ENCODE measurements around the gene CIB2. TPM values are rescaled to one million over a fixed set of nuclear protein-coding genes. Genes with fewer than 3 reads are reported as not detected.

Gene CIB2
- total and polyA plus RNA-seq, 2 donors (not counting 1 experiment from before 2014, with no cell fraction given): 0.97 to 3.2 TPM

DNA sequence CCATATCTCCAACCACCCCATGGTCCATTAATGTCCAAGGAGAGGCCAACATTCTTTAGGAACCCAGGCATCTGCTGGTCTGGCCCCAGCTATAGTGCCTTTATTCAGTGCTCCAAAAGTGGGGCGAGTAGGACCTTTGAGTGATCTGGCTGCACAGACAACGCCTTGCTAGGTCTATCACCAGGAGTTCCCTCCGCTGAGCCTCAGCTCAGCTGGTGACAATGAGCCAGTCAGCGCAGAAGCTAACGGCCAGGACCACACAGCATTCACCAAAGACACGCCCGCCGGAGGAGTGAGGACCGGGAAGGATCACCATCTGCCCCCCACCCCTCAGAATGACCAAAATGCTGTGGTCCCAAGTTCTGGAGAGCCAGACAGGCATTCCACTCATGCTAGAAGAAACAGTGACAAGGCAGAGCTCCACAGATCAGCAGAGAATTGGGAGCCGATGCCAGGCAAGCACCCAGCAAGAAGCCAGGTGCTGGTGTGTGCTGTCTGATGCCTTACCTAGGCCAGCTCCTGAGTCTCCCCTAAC, 72.8 kb downstream of the CIB2 start:
- intact Hi-C loops (cut with micrococcal nuclease): loop anchor here (5.0 kb wide), 1 partner anchor 66 kb away; no protein-coding TSS in a partner anchor
- Histone ChIP-seq H3K36me3 (replicated peaks in 1 of 2; ENCODE audit: control extremely low read depth in 1 of 2, control insufficient read depth in 1 of 2, extremely low read depth in 1 of 2, insufficient read depth in 2 of 2, low read length in 1 of 2) (no peaks in the 10 kb centered on the region), H3K4me2 (replicated peaks; ENCODE audit: low read depth, low read length, poor library complexity, severe bottlenecking) (no peak overlapping the region), H2AFZ (ENCODE audit: insufficient read depth, low read depth, low read length, poor library complexity, severe bottlenecking) (no peak overlapping the region), H3K9me3 (ENCODE audit: control extremely low read depth in 1 of 3, control insufficient read depth in 2 of 3, insufficient read depth in 1 of 3, low read length in 2 of 3) (no peaks in the 10 kb centered on the region), H3K27ac (ENCODE audit: low read length in 2 of 2) (no peak overlapping the region), H3K79me2 (ENCODE audit: control insufficient read depth, insufficient read depth, low read length) (peaks cover 78% of the 10 kb centered on the region), H3K4me3 (ENCODE audit: control extremely low read depth in 1 of 5, extremely low read depth in 1 of 5, insufficient read depth in 1 of 5, low read depth in 2 of 5, low read length in 4 of 5) (no peak overlapping the region), H3K27me3 (replicated peaks in 1 of 4; ENCODE audit: control extremely low read depth in 1 of 4, control insufficient read depth in 3 of 4, insufficient read depth in 4 of 4, low read length in 3 of 4) (no peaks in the 10 kb centered on the region), H3K4me1 (ENCODE audit: control insufficient read depth in 2 of 2, insufficient read depth in 2 of 2, low read length in 2 of 2) (peaks cover 54 to 55% of the 10 kb centered on the region in 2 donors), H3K9ac (ENCODE audit: low read length) (no peak overlapping the region), H4K20me1 (ENCODE audit: control insufficient read depth, insufficient read depth, low read length, poor library complexity, severe bottlenecking) (no peaks in the 10 kb centered on the region)
- ATAC-seq (ENCODE audit: low read depth) (no peak), DNase-seq (no peak)
- CTCF ChIA-PET: interaction anchor here (2.0 to 5.0 kb wide), 3 partner anchors 8 to 50 kb away, joined by 5 to 19 read pairs (median 11); no protein-coding TSS in a partner anchor
- 90% methylated on average over 9 of the region's 10 CpGs for WGBS (ENCODE audit: insufficient coverage)
- Mint-ChIP-seq H3K4me3 (no peak overlapping the region), H3K9me3 (ENCODE audit: insufficient read depth) (no peaks in the 10 kb centered on the region), H3K27ac (peak overlapping the region; percentile 60), H3K4me1 (peaks cover 63% of the 10 kb centered on the region), H3K27me3 (no peaks in the 10 kb centered on the region)
- POLR2A ChIA-PET: interaction anchor here (0.9 kb wide), 1 partner anchor 14 kb away, joined by 3 read pairs; no protein-coding TSS in a partner anchor
- TF ChIP-seq EZH2 (IDR thresholded peaks at IDR 0.05; ENCODE audit: borderline replicate concordance, insufficient read depth, low read depth, low read length, poor library complexity, severe bottlenecking): no peak
- TF ChIP-seq, protein P1, sequence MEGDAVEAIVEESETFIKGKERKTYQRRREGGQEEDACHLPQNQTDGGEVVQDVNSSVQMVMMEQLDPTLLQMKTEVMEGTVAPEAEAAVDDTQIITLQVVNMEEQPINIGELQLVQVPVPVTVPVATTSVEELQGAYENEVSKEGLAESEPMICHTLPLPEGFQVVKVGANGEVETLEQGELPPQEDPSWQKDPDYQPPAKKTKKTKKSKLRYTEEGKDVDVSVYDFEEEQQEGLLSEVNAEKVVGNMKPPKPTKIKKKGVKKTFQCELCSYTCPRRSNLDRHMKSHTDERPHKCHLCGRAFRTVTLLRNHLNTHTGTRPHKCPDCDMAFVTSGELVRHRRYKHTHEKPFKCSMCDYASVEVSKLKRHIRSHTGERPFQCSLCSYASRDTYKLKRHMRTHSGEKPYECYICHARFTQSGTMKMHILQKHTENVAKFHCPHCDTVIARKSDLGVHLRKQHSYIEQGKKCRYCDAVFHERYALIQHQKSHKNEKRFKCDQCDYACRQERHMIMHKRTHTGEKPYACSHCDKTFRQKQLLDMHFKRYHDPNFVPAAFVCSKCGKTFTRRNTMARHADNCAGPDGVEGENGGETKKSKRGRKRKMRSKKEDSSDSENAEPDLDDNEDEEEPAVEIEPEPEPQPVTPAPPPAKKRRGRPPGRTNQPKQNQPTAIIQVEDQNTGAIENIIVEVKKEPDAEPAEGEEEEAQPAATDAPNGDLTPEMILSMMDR (IDR thresholded peaks at IDR 0.05): no peak

DNA sequence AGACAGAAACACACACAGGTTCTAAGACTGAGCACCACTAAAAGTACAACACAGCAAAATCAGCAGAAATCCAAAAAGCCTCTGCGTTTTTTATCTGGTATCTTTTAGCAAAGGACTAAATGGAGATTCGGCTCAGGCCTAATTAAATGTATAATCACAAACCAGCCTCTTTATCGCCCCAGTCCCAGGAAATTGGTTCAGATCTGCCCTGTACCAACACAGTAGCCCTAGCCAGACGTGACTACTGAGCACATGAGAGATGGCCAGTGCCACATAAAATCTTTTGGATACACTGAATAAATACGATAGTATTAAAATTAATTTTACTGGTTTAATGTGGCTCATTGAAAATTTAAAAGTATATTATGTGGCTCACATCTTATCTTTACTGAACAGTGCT, 73.4 kb downstream of the CIB2 start:
- H3K4me3 ChIP-seq (ENCODE audit: control extremely low read depth in 1 of 5, extremely low read depth in 1 of 5, insufficient read depth in 1 of 5, low read depth in 2 of 5, low read length in 4 of 5): no peak overlapping the region
- no peak overlapping the region for H2AFZ ChIP-seq (ENCODE audit: insufficient read depth, low read depth, low read length, poor library complexity, severe bottlenecking)
- ATAC-seq (ENCODE audit: low read depth): no peak
- DNase-seq: no peak
- no CpG with 5 or more reads among the region's 5 CpGs for WGBS (ENCODE audit: insufficient coverage)
- CTCF ChIA-PET: interaction anchor here (0.9 to 5.0 kb wide), 3 partner anchors 7 to 1976 kb away, joined by 4 to 19 read pairs (median 11); no protein-coding TSS in a partner anchor
- Mint-ChIP-seq H3K27ac (no peak overlapping the region), H3K4me3 (no peak overlapping the region), H3K9me3 (ENCODE audit: insufficient read depth) (no peaks in the 10 kb centered on the region), H3K4me1 (peaks cover 65% of the 10 kb centered on the region), H3K27me3 (no peaks in the 10 kb centered on the region)
- H3K4me1 ChIP-seq (ENCODE audit: control insufficient read depth in 2 of 2, insufficient read depth in 2 of 2, low read length in 2 of 2): peaks cover 54 to 55% of the 10 kb centered on the region in 2 donors
- H3K36me3 ChIP-seq (replicated peaks in 1 of 2; ENCODE audit: control extremely low read depth in 1 of 2, control insufficient read depth in 1 of 2, extremely low read depth in 1 of 2, insufficient read depth in 2 of 2, low read length in 1 of 2): no peaks in the 10 kb centered on the region
- no peaks in the 10 kb centered on the region for H3K27me3 ChIP-seq (replicated peaks in 1 of 4; ENCODE audit: control extremely low read depth in 1 of 4, control insufficient read depth in 3 of 4, insufficient read depth in 4 of 4, low read length in 3 of 4)
- POLR2A ChIA-PET: no interaction called here
- intact Hi-C loops (cut with micrococcal nuclease): loop anchor here (2.0 to 5.0 kb wide), 2 partner anchors 19 to 66 kb away; partner anchors contain the start of gene TBC1D2B
- H3K9ac ChIP-seq (ENCODE audit: low read length): no peak overlapping the region
- no peak for TF ChIP-seq EZH2 (IDR thresholded peaks at IDR 0.05; ENCODE audit: borderline replicate concordance, insufficient read depth, low read depth, low read length, poor library complexity, severe bottlenecking)
- TF ChIP-seq, protein P1 (IDR thresholded peaks at IDR 0.05): no peak
- H3K9me3 ChIP-seq (ENCODE audit: control extremely low read depth in 1 of 3, control insufficient read depth in 2 of 3, insufficient read depth in 1 of 3, low read length in 2 of 3): no peaks in the 10 kb centered on the region
- H4K20me1 ChIP-seq (ENCODE audit: control insufficient read depth, insufficient read depth, low read length, poor library complexity, severe bottlenecking): no peaks in the 10 kb centered on the region
- peak overlapping the region; percentile 11 for H3K4me2 ChIP-seq (replicated peaks; ENCODE audit: low read depth, low read length, poor library complexity, severe bottlenecking)
- H3K27ac ChIP-seq (ENCODE audit: low read length in 2 of 2): peak overlapping the region in 1 of 2 donors; percentile 79
- H3K79me2 ChIP-seq (ENCODE audit: control insufficient read depth, insufficient read depth, low read length): peaks cover 76% of the 10 kb centered on the region
